NCI-H2196 treated with DMSO at 0.1 percent for 48 hours (cell line): ENCODE data around the gene OR4F15.
"Not testable (repeated sequence)": the region's sequence is repeated elsewhere in the genome, so short reads cannot be mapped to it uniquely, and the experiment has no call there.

Experiments used
- DNase-seq: peaks from one replicate; lab custom pipeline; 2025; ENCODE audit not compliant: unreplicated experiment; lab: John Stamatoyannopoulos, UW

Gene OR4F15, protein sequence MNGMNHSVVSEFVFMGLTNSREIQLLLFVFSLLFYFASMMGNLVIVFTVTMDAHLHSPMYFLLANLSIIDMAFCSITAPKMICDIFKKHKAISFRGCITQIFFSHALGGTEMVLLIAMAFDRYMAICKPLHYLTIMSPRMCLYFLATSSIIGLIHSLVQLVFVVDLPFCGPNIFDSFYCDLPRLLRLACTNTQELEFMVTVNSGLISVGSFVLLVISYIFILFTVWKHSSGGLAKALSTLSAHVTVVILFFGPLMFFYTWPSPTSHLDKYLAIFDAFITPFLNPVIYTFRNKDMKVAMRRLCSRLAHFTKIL

DNA sequence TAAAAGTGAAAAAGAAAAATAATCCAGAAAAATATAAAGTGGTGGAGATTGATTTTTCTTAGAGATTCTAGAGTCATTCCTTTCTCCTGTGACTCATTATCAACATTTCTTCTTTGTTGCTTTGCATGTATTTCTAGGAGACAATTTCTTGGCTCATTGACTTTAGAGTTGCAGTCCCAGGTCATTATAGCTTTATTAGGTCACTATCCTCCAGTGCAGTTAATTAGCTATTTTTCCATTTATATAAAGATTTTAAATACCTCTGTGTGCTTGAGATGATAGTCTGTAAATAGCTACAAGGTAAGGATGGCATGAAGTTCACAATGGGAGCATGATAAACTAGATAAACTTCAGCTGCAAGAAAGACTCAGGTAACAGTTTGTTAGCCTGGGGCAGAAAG is at the start of gene OR4F15:
Gene OR4F15 (plus strand): TSS at position 301 of the 400 bp plus-strand sequence. CDS start 5,985 bp downstream, outside the sequence.
- no peak for DNase-seq

DNA sequence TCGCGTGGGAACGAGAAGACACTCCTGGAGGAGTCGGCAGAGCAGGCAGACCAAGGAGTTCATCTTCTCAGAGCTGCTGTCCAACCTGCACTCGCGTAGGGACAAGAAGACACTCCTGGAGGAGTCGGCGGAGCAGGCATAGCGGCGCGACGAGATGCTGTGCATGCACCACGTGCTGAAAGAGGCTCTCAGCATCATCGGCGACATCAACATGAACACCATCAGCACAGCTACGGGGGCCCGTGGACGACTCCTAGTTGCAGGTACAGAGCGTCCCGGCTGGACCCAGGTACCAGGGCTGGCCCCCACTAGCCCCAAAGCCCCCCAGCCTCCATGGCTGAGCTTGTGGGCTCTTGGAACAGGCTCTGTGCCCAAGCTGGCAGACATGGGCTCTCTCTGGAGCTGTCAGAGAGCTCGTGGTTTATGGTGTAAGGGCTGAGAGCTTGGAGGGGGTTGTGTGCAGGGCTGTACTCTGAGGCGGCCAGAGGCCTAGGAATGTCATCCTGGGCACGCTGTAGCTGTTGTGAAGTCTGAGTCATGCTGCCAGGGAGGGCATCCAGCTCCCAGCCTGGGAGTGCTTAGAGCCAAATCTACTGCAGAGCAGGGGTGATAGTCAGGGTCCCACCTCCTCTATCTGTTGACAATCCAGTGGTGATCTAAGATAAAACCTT is 47.2 kb upstream of the OR4F15 start:
- DNase-seq = not testable (repeated sequence)

DNA sequence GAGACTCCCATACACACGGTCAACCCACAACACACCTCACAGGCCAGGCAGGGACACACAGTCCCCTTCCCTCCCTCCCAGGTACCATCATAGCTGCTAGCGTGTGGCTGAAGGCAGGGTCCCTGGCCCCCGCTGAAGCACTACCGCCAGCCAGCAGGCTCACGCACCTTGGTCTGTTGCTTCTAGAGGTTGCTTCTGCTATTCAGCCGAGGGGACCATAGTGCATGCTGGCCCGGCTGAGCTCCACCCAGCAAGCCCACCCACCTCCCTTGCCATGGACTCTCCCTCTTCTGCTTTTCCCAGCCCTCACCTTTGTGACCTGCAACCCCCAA is 46.7 kb upstream of the OR4F15 start:
- not testable (repeated sequence) for DNase-seq

DNA sequence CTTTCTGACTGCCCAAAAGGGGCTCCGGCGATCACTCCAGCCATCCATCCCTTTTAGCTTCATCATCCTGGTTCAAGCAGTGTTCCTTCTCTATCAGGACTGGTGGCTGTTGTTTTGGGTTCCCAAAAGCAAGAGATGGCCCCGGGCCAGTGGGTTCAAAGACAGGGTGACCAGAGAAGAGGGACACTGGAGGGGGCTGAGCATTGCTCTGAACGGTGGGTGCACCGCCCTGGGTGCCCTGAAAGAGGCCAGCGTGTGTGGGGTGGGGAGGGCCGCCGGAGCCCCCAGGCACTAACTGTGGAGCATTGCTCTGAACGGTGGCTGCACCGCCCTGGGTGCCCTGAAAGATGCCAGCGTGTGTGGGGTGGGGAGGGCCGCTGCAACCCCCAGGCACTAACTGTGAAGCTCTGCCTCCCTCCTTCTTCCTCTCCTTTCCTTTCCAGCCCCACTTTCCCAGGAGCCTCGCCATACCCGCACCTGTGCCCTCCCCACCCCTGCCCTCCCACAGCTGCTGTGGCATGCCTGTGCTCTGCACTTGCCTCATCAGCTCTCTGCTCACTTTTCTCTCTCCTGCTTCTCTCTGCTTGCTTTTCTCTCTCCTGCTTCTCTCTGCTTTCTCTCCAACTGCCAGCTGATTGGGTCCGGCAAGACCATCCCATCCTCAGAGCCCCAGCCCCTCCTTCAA is 46.1 kb upstream of the OR4F15 start:
- no peak for DNase-seq

DNA sequence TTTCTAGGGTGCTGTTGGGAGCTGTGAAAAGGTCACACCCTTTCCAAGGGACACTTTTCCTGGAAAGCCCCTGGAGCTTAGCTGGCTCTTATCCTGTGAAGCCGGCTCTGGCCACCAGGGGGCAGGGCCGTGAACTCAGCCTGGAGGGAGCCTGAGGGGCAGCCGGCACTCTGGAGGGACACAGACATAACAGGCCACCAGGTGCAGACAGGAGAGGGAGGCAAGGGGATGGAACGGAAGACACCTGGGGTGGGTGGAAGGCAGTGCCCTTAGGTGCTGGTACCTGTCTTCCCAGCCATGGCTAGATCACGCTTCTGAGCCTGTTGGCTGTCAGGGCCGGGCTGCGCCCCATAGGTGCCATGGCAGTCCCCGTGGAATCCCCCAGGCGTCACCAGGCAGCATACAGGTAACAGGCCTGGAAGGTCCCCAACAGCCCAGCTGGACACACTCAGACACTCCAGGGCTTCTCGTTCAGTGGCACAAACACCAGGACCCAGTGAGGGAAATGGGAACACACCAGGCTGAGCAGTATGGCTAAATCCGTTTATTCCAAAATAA is 44.8 kb upstream of the OR4F15 start:
- not testable (repeated sequence) for DNase-seq

DNA sequence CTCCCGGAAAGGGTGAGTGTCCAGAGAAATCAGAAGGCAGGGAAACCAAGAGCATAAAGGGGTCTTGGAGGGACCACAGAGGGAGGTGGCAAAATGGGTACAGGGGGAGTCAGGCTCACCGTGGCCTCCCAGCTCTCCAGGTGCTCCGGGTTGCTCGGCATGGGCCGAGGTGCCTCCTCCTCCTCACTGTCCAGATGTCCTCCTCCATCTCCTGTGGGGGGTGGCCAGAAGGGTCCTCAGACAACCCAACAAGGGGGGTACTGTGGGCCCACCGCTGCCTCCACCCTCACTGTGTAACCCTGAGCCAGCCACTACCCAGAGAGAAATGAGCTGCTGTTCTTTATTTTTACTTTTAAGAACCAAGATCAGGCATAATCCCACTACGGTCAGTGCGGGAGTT is 39.1 kb upstream of the OR4F15 start:
- no peak for DNase-seq

DNA sequence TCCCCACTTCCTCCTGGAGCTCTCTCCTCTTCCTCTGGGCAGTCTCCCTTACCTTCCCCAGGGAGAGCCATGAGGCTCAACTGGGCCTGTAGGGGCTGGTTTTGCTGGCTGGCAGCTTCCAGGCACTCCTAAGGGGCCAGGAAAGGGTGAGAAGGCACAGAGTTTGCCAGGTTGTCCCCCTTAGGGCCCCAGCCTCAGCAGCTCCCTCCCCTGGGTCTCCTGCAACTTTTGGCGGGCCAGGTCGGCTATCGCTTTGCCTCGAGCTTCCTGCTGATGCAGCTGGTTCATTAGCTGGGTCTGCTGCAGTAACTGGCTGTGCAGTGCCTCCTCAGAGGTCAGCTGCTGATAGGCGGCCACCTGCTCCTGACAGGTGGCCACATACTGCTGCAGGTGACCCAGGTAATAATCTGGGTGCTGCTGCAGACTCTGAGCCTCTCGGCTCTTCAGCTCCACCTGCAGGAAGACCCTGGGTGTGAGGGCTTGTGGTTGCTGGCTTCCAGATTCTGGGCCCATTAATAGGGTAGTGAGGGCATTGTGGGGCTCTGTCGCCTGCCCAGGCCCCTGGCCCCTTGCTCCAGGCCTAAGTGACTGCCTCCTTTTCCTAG is 38.4 kb upstream of the OR4F15 start:
- DNase-seq = peak; percentile 34

DNA sequence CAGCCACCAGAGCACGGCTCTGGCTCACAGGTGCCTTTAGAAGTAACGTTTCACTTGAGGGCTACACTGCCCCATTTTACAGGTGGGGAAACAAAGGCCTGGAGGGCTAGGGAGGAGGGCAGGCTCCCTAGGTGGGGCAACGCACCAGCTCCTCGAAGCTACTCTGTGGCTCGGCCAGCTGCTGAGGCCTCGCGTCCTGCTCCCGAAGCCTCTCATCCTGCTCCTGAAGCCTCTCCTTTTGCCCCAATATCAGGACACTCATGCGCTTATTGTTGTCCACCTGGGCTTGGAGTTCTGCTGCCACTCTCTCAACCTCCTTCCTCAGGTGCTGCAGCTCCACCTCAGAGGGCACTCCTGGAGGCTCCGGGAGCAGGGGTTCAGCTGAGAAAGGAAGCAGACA is 36.9 kb upstream of the OR4F15 start:
- no peak for DNase-seq

DNA sequence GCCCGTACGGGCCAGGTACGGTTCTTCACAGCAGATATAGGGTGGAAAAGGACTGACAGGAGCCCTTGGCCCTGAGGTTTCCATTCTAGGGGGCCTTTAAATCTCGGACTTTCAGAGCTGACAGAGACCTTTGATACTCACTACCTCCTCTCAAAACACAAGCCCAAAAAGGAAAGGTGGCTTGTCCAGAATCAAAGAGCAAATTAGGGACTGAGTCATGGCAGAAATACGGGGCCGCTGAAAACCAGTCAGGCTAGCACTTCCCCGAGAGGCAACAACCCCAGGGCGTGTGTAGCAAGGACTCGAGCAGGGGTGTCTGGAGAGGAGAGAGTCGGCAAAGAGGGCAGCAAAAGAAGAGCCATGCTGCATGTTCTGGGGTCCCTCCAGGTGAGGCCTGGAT is 33.4 kb upstream of the OR4F15 start:
- DNase-seq = not testable (repeated sequence)

DNA sequence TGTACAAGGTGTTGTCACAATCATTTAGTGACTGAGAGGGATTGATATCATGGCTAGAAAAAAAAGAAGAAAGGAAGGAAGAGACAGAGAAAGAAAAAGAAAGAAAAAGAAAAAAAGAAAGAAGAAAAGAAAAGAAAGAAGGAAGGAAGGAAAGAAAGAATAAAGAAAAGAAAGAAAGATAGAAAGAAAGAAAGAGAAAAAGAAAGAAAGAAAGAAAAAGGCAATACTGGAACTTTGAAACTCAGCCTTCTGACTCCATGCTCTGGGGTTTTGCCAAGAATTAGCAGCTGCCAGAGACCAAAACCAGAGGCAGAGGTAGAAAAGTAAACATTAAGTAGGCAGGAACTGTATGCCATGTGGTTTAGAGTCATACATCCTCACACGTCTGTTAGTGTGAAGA is 31.8 kb upstream of the OR4F15 start:
- not testable (repeated sequence) for DNase-seq

DNA sequence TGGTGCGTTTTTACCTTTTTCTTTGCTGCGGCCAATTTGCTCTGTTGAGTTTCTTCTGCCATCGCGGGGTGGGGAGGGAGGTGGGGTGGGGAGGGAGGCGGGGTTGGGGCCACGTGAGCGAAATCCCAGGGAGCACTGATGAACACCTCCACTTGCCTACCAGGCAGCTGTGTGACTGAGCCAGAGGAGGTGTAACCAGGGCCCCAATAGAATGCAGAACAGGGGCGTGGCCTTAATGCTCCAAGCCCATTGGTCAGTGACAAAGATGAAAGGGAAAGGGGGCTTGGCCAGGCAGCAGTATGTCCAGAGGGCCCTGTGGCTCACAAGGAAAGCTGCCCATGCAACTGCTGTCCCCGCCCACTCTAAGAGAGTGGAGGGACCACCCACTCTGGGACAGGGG is 30.1 kb upstream of the OR4F15 start:
- no peak for DNase-seq

DNA sequence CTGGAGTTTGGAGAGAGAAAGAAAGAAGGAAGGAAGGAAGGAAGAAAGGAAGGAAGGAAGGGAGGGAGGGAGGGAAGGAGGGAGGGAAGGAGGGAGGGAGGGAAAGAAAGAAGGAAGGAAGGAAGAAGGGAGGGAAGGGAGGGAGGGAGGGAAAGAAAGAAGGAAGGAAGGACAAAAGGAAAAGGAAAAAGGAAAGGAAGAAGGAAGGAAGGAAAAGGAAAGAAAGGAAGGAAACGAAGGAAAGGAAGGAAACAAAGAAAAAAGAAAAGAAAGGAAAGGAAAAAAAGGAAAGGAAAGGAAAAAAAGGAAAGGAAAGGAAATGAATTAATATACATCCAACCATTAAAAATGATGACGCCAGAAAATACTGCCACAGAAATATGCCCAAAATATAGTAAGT is 27.4 kb upstream of the OR4F15 start:
- DNase-seq = no peak

DNA sequence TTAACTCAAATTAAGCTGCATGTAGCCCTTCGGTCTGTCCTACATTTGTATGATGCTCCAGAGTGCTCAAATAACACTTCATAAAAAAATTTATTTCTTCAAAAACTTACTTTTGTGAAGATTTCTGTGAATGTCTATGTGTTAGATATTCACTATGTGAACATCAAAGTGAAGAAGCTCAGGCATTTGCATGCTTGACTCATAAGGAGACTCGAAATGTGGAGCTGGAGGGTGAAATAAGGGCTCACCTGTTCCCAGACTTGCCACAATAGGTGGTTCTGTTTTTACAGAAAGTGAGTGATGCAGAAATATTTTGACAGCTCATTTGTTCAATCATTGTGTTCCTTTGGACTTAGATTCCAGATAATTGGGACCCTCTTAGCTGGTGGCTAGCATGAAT is 25.6 kb upstream of the OR4F15 start:
- DNase-seq = not testable (repeated sequence)

DNA sequence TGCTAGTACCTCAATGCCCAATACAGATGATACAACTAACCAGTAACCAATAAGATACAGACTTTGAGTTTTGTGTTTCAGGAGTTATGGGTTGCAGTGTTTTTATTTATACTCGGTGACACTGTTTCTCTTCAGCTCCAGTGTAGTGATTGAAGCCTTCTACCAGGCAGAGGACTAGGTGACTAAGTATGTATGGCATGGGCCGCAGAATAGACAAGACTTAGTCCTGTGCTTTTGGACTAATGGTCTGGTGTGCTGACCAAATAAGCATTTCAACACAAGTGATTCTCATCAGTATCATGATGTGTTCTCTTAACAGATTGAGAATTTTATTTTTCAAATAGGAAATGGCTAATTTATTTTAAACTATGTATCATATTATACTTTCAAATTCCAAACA is 24.0 kb upstream of the OR4F15 start:
- DNase-seq = not testable (repeated sequence)

DNA sequence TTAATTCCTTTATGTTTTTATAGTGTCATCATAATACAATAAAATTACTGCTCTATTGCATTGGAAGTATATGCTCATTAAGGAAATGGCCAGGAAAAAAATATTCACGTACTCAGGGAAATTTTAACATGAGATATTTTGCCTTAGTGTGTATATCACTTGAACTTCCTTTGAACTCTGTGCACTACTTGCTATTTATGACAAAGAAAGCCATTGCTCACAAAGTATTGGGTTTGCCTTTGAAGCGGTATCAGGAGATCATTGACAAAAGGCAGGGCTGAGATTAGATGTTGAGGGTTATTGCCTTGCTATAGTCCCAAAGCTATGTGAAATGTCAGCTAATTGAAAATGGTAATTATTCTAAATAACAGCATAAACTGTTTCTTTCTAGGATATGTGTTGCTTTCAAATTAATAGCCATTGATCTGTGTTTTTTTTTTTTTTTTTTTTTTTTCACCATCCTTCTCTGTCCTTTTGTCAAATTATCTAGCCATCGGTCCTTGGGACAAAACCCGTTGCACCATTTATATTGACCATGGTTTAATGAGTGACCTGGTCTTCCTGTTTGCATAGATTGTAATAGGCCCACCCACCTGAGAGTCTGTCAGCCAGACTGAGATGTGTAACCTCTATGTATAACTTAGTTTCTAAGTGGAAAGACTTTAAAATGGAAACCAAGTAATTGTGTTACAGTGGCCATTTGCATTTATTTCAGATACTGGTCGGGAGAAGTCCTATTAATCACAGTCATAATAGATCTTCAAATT is 23.3 kb upstream of the OR4F15 start:
- not testable (repeated sequence) for DNase-seq

DNA sequence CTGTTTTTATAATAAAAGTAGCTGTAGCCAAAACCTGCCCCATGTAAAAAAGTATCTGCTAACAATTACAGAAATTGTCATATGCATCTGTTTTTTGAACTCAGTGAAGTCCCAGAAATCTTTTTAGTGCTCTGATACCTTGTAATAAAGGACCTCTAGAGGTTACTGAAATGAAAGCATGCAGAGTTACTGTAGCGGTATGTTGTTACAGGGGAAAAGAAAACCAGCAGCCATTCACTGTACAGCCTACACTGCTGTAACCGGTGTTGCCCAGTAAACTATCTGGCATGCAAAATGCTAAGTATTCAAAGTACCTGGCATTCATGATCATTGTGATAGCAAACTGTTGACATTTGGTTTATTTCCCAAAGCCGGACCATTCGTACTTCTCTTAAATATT is 21.3 kb upstream of the OR4F15 start:
- DNase-seq = not testable (repeated sequence)

DNA sequence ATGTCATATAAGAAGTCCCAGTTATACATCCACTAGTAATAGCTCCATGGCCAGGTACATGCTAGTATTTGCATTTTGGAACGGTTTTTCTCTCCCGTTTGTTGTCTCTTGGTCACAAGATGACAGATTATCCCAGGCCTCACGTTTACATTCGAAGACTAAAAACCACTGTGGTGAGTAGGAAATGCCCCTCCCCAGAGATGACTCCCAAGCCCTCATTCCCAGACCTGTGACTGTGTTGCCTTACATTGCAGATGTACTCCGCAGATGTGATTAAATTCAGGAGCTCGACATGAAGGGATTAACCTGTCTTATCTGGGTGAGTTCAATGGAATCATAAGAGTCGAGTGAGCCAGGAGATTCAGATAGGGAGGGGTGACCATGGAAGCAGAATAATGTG is 18.0 kb upstream of the OR4F15 start:
- not testable (repeated sequence) for DNase-seq

DNA sequence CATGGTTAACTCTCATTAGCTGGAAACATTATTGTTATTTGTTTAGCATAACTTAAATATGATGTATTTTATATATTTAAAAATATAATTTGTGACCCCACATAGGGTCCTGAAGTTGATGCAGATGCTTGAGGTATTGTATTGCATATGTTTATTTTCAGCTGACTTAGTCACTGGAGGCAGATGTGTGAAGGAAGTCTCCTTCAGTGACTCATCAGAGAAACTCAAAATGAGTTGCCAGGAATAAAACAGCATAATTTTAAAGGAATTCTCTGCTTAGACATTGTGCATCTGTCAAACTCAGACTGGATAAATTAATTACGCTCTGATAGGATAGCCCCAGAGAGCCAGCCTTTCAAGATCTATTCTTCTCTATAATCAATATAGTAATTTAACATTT is 16.5 kb upstream of the OR4F15 start:
- no peak for DNase-seq

DNA sequence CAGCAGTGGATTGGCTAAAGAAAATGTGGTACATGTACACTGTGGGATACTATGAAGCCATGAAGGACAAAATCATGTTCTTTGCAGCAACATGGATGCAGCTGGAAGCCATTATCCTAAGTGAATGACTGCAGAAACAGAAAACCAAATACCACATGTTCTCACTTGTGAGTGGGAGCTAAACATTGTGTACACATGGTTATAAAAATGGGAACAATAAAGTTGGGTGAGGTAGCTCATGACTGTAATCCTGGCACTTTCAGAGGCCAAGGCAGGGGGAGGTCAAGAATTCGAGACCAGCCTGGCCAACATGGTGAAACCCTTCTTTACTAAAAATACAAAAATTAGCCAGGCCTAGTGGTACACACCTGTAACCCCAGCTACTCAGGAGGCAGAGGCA is 12.3 kb upstream of the OR4F15 start:
- no peak for DNase-seq

DNA sequence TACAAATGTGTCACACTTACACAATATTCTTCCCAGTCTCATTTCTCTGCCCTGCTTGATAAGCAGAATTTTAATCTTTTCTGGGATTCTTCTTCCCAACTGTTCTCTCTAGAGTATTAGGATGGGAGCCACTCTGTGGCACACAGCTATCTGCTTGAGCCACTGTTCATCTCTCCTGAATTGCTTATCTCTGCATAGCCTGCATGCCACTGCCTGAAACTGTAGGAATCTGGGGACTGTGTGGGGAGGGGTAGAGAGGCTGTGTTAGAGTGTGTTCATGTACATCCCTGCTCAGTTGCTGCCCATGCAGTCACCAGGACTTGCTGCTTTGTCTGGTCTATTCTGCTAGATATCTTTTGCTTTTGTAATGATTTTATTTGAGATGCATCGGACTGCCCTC is 11.0 kb upstream of the OR4F15 start:
- DNase-seq = no peak

DNA sequence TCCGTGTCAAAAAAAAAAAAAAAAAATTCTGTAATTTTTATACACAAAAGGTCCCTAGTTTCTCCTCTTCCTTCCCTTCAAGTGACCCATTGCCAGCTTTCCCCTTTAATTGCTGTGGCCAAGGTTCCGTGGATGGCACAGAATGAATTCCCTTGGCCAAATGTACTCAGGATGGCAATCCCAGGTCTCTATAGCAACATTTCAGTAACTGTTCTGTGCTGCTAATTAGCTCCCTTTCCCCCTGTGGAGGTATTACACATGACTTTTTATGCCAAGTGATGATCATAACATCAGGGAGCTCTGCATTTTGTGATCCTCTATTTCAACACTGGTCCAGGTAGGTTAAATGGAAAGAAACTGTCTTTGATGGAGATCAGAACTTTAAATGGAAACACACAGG is 8.8 kb upstream of the OR4F15 start, which contains the start of gene OR4F6:
Gene OR4F6 (plus strand): TSS at position 301 of the 400 bp plus-strand sequence. CDS start 2,211 bp downstream, outside the sequence.
- no peak for DNase-seq
